ENCODE data around the gene FAM199X. TPM values are rescaled to one million over a fixed set of nuclear protein-coding genes. Genes with fewer than 3 reads are reported as not detected.

FAM199X gene
- total RNA-seq = 16.5 and 30.7 TPM in 2 replicates

GRCh38 chrX:104165894-104166734, at the start of gene FAM199X:
Gene FAM199X, plus strand, starts transcription at chrX:104166453. Its CDS starts 333 bp downstream, at chrX:104166786.

GRCh38 chrX:104156630-104157529, 9.4 kb upstream of the FAM199X start, which contains the start of gene SLC25A53:
Gene SLC25A53, minus strand, starts transcription at chrX:104157009. Its CDS starts 51,752 bp downstream, at chrX:104105257.

Other genes starting within 250 kb of the FAM199X start
- 1.9 and 5.7 TPM in 2 replicates for gene TMSB15B, start 203.8 kb upstream of the FAM199X start, total RNA-seq
- gene H2BW1, start 152.7 kb upstream of the FAM199X start, total RNA-seq = not detected in 2 replicates
- not detected in 2 replicates for gene H2BW2, start 126.5 kb upstream of the FAM199X start, total RNA-seq
- 2.8 and 8.8 TPM in 2 replicates for gene TMSB15C, start 90.2 kb upstream of the FAM199X start, total RNA-seq
- gene ZCCHC18, start 53.9 kb upstream of the FAM199X start, total RNA-seq = 2.4 and 4.6 TPM in 2 replicates
- gene SLC25A53, start 9.4 kb upstream of the FAM199X start, total RNA-seq = 5.2 and 15.2 TPM in 2 replicates
- gene ESX1, start 88.5 kb downstream of the FAM199X start, total RNA-seq = not detected in 2 replicates

Data from bladder microvascular endothelial cell (primary cell).